ENCODE data around the gene INHBE.

DNA sequence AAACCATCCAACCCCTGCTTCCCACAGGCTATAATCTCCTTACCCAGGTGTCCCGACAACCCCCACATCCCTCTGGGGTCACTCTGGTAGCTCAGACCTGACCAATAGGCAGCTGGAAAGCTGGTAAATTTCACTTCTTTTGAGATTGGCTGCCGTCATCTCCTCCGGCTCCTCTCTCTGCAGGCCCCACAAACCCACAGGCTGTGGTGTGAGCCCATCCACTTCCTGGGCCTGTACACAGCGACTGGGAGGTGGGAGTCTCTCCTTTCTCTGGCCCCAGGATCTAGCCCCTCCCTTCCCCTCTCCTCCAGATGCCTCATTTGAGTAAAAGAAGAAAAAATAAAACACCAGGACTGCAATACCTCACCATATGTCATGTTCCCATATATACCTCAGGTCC lies 19.8 kb upstream of the INHBE start:
- TF ChIP-seq EZH2 (IDR thresholded peaks at IDR 0.05; ENCODE audit: borderline replicate concordance, low read length) (no peak), CTCF (IDR thresholded peaks at IDR 0.05; ENCODE audit: low read length) (no peak)
